CD14-positive monocyte (primary cell): Measurements from ENCODE around the gene PRXL2C. TPM values are rescaled to one million over a fixed set of nuclear protein-coding genes. Genes with fewer than 3 reads are reported as not detected.
A peak's percentile ranks its signal among the peaks of the same experiment; 100 is the strongest.
"Not testable (repeated sequence)": the region's sequence is repeated elsewhere in the genome, so short reads cannot be mapped to it uniquely, and the experiment has no call there.

Experiments used
- DNase-seq, 3 donors: peaks; one replicate each; pipeline ENCODE4 v3.0.0-alpha.2; 2011 to 2022
- H2AFZ ChIP-seq: 2 replicates; pipeline ENCODE4 v1.6.0; 2012; ENCODE audit warnings: mild to moderate bottlenecking, low read depth, low read length, inconsistent platforms; ENCODE audit not compliant: insufficient read depth, poor library complexity, severe bottlenecking
- H3K27ac ChIP-seq, 2 donors: 1 replicate in 1 of 2; 2 replicates in 1 of 2; pipeline ENCODE4 v1.5.1; 2012 to 2013; ENCODE audit warnings: low read length in 2 of 2, control low read depth in 1 of 2, inconsistent platforms in 1 of 2, low read depth in 1 of 2, mild to moderate bottlenecking in 1 of 2
- H3K27me3 ChIP-seq, 2 donors: one replicate each; pipeline versions ENCODE4 v1.6.0 to v1.6.1; 2011 to 2013; ENCODE audit warnings: low read length in 2 of 2; ENCODE audit not compliant: control insufficient read depth in 2 of 2, insufficient read depth in 2 of 2
- H3K36me3 ChIP-seq, 2 donors: replicated peaks in 1 of 2; 1 replicate in 1 of 2; 2 replicates in 1 of 2; pipeline versions ENCODE4 v1.5.1 to v1.6.1; 2012 to 2013; ENCODE audit warnings: low read length in 2 of 2, control low read depth in 1 of 2, inconsistent platforms in 1 of 2, mild to moderate bottlenecking in 1 of 2; ENCODE audit not compliant: insufficient read depth in 2 of 2, control insufficient read depth in 1 of 2
- H3K4me1 ChIP-seq, 2 donors: 1 replicate in 1 of 2; 2 replicates in 1 of 2; pipeline versions ENCODE4 v1.5.1 to v1.6.1; 2012 to 2013; ENCODE audit warnings: low read length in 2 of 2, control low read depth in 1 of 2, inconsistent platforms in 1 of 2, mild to moderate bottlenecking in 1 of 2, moderate library complexity in 1 of 2; ENCODE audit not compliant: insufficient read depth in 2 of 2, control insufficient read depth in 1 of 2
- H3K4me2 ChIP-seq: replicated peaks from 2 replicates; pipeline ENCODE3; 2012; ENCODE audit warnings: low read length, moderate library complexity, mild to moderate bottlenecking; ENCODE audit not compliant: poor library complexity, severe bottlenecking; ENCODE audit errors: extremely low read depth
- H3K4me3 ChIP-seq, 3 experiments: fragments of 200-600 bp in 1 of 3; sonication (generic) in 1 of 3; replicated peaks in 1 of 3; 1 replicate in 2 of 3; 2 replicates in 1 of 3; pipeline ENCODE4 v1.5.1; 2011 to 2013; ENCODE audit warnings: low read length in 3 of 3, mild to moderate bottlenecking in 3 of 3, control low read depth in 2 of 3, low read depth in 2 of 3, inconsistent platforms in 1 of 3, moderate library complexity in 1 of 3
- H3K79me2 ChIP-seq: 2 replicates; pipeline ENCODE4 v1.6.0; 2012; ENCODE audit warnings: mild to moderate bottlenecking, control low read depth, inconsistent platforms, low read length, moderate library complexity; ENCODE audit not compliant: insufficient read depth
- H3K9ac ChIP-seq: 2 replicates; pipeline ENCODE4 v1.6.0; 2017; ENCODE audit warnings: low read length, mild to moderate bottlenecking; ENCODE audit not compliant: insufficient read depth, poor library complexity, severe bottlenecking
- H3K9me3 ChIP-seq, 2 donors: replicated peaks in 1 of 2; 1 replicate in 1 of 2; 2 replicates in 1 of 2; pipeline versions ENCODE4 v1.5.1 to v1.6.1; 2012 to 2013; ENCODE audit warnings: low read length in 2 of 2, control low read depth in 1 of 2; ENCODE audit not compliant: control insufficient read depth in 1 of 2, insufficient read depth in 1 of 2
- H4K20me1 ChIP-seq: 2 replicates; pipeline ENCODE4 v1.6.0; 2012; ENCODE audit warnings: mild to moderate bottlenecking, low read length, control low read depth, moderate library complexity; ENCODE audit not compliant: insufficient read depth
- H3K27ac Mint-ChIP-seq, 7 donors: one replicate each; pipeline ENCODE4 v1.8.0; 2020; ENCODE audit warnings: mild to moderate bottlenecking in 7 of 7, mixed read lengths in 7 of 7, moderate library complexity in 6 of 7, inconsistent platforms in 2 of 7
- H3K27me3 Mint-ChIP-seq, 3 donors: one replicate each; pipeline ENCODE4 v1.8.0; 2021 to 2022; ENCODE audit warnings: low read depth in 3 of 3, mild to moderate bottlenecking in 3 of 3, mixed read lengths in 3 of 3, moderate library complexity in 3 of 3, inconsistent platforms in 1 of 3
- H3K36me3 Mint-ChIP-seq, 2 donors: one replicate each; pipeline ENCODE4 v1.8.0; 2020; ENCODE audit warnings: mixed read lengths in 2 of 2, inconsistent platforms in 1 of 2, mild to moderate bottlenecking in 1 of 2
- H3K4me1 Mint-ChIP-seq: one replicate; pipeline ENCODE4 v1.8.0; 2020; ENCODE audit warnings: mild to moderate bottlenecking, mixed read lengths
- H3K4me3 Mint-ChIP-seq, 2 donors: one replicate each; pipeline ENCODE4 v1.8.0; 2020; ENCODE audit warnings: mild to moderate bottlenecking in 2 of 2, mixed read lengths in 2 of 2, moderate library complexity in 1 of 2
- H3K9me3 Mint-ChIP-seq, 7 donors: one replicate each; pipeline ENCODE4 v1.8.0; 2020 to 2022; ENCODE audit warnings: mixed read lengths in 7 of 7, mild to moderate bottlenecking in 6 of 7, moderate library complexity in 6 of 7, inconsistent platforms in 2 of 7
- CTCF ChIP-seq: fragments of 200-600 bp; IDR thresholded peaks from one replicate; pipeline ENCODE4 v1.8.0; 2022; ENCODE audit warnings: antibody characterized with exemption, mild to moderate bottlenecking
- WGBS: methylation state at CpG from one replicate; pipeline ENCODE4 v1.1.5; 2013; ENCODE audit warnings: missing lambda C conversion rate; ENCODE audit not compliant: insufficient coverage; 5-methylcytosine and 5-hydroxymethylcytosine counted together
- intact Hi-C, 2 donors: fragments of 100-400 bp; cut with micrococcal nuclease; formaldehyde crosslinking; loops; one replicate each; pipeline versions ENCODE4 v1.15.0 to v1.15.1; 2023
- polyA plus RNA-seq, 3 donors: library from polyadenylated mRNA; depleted of rRNA in 1 of 3; unstranded in 2 of 3; stranded (reverse) in 1 of 3; fragments of 300-500 nt in 2 of 3; fragments of >200 nt in 1 of 3; fragmentation: Illumina TruSeq in 2 of 3; gene quantifications; 1 replicate in 2 of 3; 2 replicates in 1 of 3; pipeline ENCODE4 v1.2.3, GENCODE V29; 2012 to 2021

PRXL2C gene
- polyA plus RNA-seq, 3 donors, result 9.2 to 14.6 (median 9.3) TPM

DNA sequence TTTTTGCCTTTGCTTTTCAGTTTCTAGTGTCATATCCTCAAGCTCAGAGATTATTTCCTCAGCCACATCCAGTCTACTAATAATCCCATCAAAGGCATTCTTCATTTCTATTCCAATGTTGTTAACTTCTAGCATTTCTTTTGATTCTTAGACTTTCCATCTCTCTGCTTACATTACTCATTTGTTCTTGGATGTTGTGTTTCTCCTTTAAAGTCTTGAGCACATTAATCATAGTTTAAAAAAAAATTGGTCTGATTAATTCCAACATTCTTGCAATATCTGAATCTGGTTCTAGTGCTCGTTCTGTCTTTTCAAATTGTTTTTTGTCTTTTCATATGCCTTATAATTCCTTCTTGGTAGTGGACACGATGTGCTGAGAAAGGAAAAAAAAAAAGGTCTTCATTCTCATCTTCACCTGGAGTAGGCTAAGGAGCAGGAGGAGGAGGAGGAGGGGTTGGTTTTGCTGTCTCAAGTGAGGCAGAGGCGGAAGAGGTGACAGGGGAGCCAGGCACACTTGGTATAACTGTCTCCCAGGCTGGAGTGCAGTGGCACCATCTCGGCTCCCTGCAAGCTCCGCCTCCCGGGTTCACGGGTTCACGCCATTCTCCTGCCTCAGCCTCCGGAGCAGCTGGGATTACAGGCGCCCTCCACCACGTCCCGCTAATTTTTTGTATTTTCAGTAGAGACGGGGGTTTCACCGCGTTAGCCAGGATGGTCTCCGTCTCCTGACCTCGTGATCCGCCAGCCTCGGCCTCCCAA, 16.3 kb downstream of the PRXL2C start:
- Histone ChIP-seq H3K4me1 (no peaks in the 10 kb centered on the region), H3K27ac (no peak overlapping the region), H3K79me2 (no peaks in the 10 kb centered on the region), H3K4me3 (no peak overlapping the region), H3K4me2 (no peak overlapping the region), H2AFZ (no peak overlapping the region), H3K36me3 (peaks cover 4 to 17% of the 10 kb centered on the region in 2 donors), H3K9me3 (no peaks in the 10 kb centered on the region), H3K9ac (no peak overlapping the region), H3K27me3 (no peaks in the 10 kb centered on the region), H4K20me1 (no peaks in the 10 kb centered on the region)
- no peak for DNase-seq
- WGBS, result over 99% methylated on average over 9 of the region's 19 CpGs
- H3K4me3 Mint-ChIP-seq, result no peak overlapping the region
- peaks cover 3% of the 10 kb centered on the region for H3K4me1 Mint-ChIP-seq
- intact Hi-C loops, result no loop called here
- peaks cover 15 to 26% of the 10 kb centered on the region in 2 donors for H3K36me3 Mint-ChIP-seq
- peaks cover 0 to 10% (median 2%) of the 10 kb centered on the region in 3 donors for H3K27me3 Mint-ChIP-seq
- H3K27ac Mint-ChIP-seq, result peak overlapping the region in 1 of 7 donors; percentile 64
- peaks cover 0 to 2% (median 0%) of the 10 kb centered on the region in 7 donors for H3K9me3 Mint-ChIP-seq
- TF ChIP-seq CTCF, result no peak

GRCh38 chr9:96636368-96636767, 18.7 kb downstream of the PRXL2C start:
- no peak for DNase-seq
- no peaks in the 10 kb centered on the region for H3K9me3 ChIP-seq
- intact Hi-C loops, result no loop called here
- no peak overlapping the region for H3K27ac Mint-ChIP-seq
- H3K9me3 Mint-ChIP-seq, result peaks cover 0 to 2% (median 0%) of the 10 kb centered on the region in 7 donors
- H3K27ac ChIP-seq, result no peak overlapping the region
- H3K4me3 ChIP-seq, result no peak overlapping the region
- H3K4me2 ChIP-seq, result no peak overlapping the region
- H2AFZ ChIP-seq, result no peak overlapping the region
- H3K27me3 ChIP-seq, result no peaks in the 10 kb centered on the region
- TF ChIP-seq CTCF, result no peak
- peaks cover 0 to under 1% of the 10 kb centered on the region in 2 donors for H3K36me3 ChIP-seq
- H3K27me3 Mint-ChIP-seq, result peaks cover 0 to 10% (median 5%) of the 10 kb centered on the region in 3 donors
- no CpG with 5 or more reads among the region's 1 CpG for WGBS
- no peaks in the 10 kb centered on the region for H3K4me1 ChIP-seq
- peaks cover 3% of the 10 kb centered on the region for H3K4me1 Mint-ChIP-seq
- H3K4me3 Mint-ChIP-seq, result peak overlapping the region in 1 of 2 donors; percentile 17
- H4K20me1 ChIP-seq, result no peaks in the 10 kb centered on the region
- peaks cover 2 to 10% of the 10 kb centered on the region in 2 donors for H3K36me3 Mint-ChIP-seq
- H3K79me2 ChIP-seq, result no peaks in the 10 kb centered on the region
- H3K9ac ChIP-seq, result no peak overlapping the region

- H3K9me3 ChIP-seq, DNase-seq, H3K9me3 Mint-ChIP-seq, H3K4me3 ChIP-seq, H3K36me3 Mint-ChIP-seq, H3K4me2 ChIP-seq, H3K27ac ChIP-seq, H3K4me3 Mint-ChIP-seq, H3K27ac Mint-ChIP-seq, H2AFZ ChIP-seq, H3K27me3 ChIP-seq, H3K4me1 Mint-ChIP-seq, H3K36me3 ChIP-seq, H3K4me1 ChIP-seq, intact Hi-C loops, H3K79me2 ChIP-seq, H4K20me1 ChIP-seq, H3K9ac ChIP-seq: not testable (repeated sequence)
- 100% methylated on average over 1 of the region's 8 CpGs for WGBS
- peaks cover 0 to 12% (median 10%) of the 10 kb centered on the region in 3 donors for H3K27me3 Mint-ChIP-seq
These were observed 21.5 kb downstream of the PRXL2C start for GRCh38 chr9:96633579-96633978.
